Neural progenitor cell (in vitro differentiated cells): Measurements from ENCODE around the gene UBLCP1.

Experiments used
- CTCF ChIP-seq: fragments of 200-600 bp; sonication (generic); IDR thresholded peaks from 2 replicates; pipeline ENCODE4 v1.5.1; 2017; ENCODE audit warnings: antibody characterized with exemption, mild to moderate bottlenecking
- EZH2phosphoT487 ChIP-seq: fragments of 200-600 bp; sonication (generic); IDR thresholded peaks from 2 replicates; pipeline ENCODE4 v1.6.1; 2017; ENCODE audit warnings: antibody characterized with exemption

GRCh38 chr5:159263569-159263905, 447 bp downstream of the UBLCP1 start:
- TF ChIP-seq CTCF (no peak), EZH2phosphoT487 (no peak)
